ENCODE measurements around the gene ATP6AP1. TPM values are rescaled to one million over a fixed set of nuclear protein-coding genes. Genes with fewer than 3 reads are reported as not detected.

ATP6AP1 gene
- total and polyA plus RNA-seq, 2 experiments from 2014 or later = 37.7 to 52.1 TPM

- no peak overlapping the region for H3K27ac ChIP-seq (ENCODE audit: low read depth)
- no peaks in the 10 kb centered on the region for H4K20me1 ChIP-seq (replicated peaks; ENCODE audit: insufficient read depth)
- no peaks in the 10 kb centered on the region for H3K4me1 Mint-ChIP-seq
- no peaks in the 10 kb centered on the region for H3K27me3 ChIP-seq (ENCODE audit: insufficient read depth)
- no peaks in the 10 kb centered on the region for H3F3A ChIP-seq (replicated peaks; ENCODE audit: low read depth)
- no peak overlapping the region for H2AFZ ChIP-seq
- no peak for DNase-seq (ENCODE audit: low spot score)
- peaks cover 2% of the 10 kb centered on the region for H3K27me3 Mint-ChIP-seq (ENCODE audit: insufficient read depth, low read depth, poor library complexity)
- H3K36me3 Mint-ChIP-seq (ENCODE audit: low read depth) = peaks cover 10% of the 10 kb centered on the region
- H3K4me1 ChIP-seq (ENCODE audit: insufficient read depth) = no peaks in the 10 kb centered on the region
- ATAC-seq = no peak
- H3K79me2 ChIP-seq (replicated peaks; ENCODE audit: insufficient read depth) = no peaks in the 10 kb centered on the region
- no peak overlapping the region for H3K4me2 ChIP-seq
- no peak overlapping the region for H3K27ac Mint-ChIP-seq
- TF ChIP-seq NANOG (IDR thresholded peaks at IDR 0.05; ENCODE audit: borderline replicate concordance) = no peak
- no peak for TF ChIP-seq JUNB (IDR thresholded peaks at IDR 0.05; ENCODE audit: unreplicated experiment)
- TF ChIP-seq POLR2AphosphoS5 (IDR thresholded peaks at IDR 0.05; ENCODE audit: low read depth) = no peak
- TF ChIP-seq ETS1 (IDR thresholded peaks at IDR 0.05) = no peak
- no peak for TF ChIP-seq ZNF331 (CRISPR knock-in tag; IDR thresholded peaks at IDR 0.05; ENCODE audit: low read depth)
- no peak for TF ChIP-seq EZH2phosphoT487 (IDR thresholded peaks at IDR 0.05; ENCODE audit: unreplicated experiment)
- no peak for TF ChIP-seq STAT1 (IDR thresholded peaks at IDR 0.05; ENCODE audit: unreplicated experiment)
- no peak for TF ChIP-seq CREB1 (CRISPR knock-in tag; IDR thresholded peaks at IDR 0.05; ENCODE audit: low read depth)
- TF ChIP-seq EZH2 (IDR thresholded peaks at IDR 0.05; ENCODE audit: low read depth, unreplicated experiment) = no peak
- no peak for TF ChIP-seq REST (IDR thresholded peaks at IDR 0.05; ENCODE audit: unreplicated experiment)
- no peak for TF ChIP-seq ZNF462 (CRISPR knock-in tag; IDR thresholded peaks at IDR 0.05)
- no peaks in the 10 kb centered on the region for H3K9me3 Mint-ChIP-seq
- no peaks in the 10 kb centered on the region for H3K9me2 ChIP-seq (ENCODE audit: insufficient read depth)
- no peaks in the 10 kb centered on the region for H3K36me3 ChIP-seq (ENCODE audit: insufficient read depth)
- no peak overlapping the region for H3K4me3 ChIP-seq
- H3K4me3 Mint-ChIP-seq = no peak overlapping the region
These were observed 8.1 kb upstream of the ATP6AP1 start for GRCh38 chrX:154420402-154420756.
